Measurements from ENCODE around the gene CCNI2. TPM values are rescaled to one million over a fixed set of nuclear protein-coding genes. Genes with fewer than 3 reads are reported as not detected.

CCNI2 gene
- total RNA-seq, 1 donor from 2014 or later = 0.55 TPM

- ATAC-seq = no peak
- no peaks in the 10 kb centered on the region for H3K36me3 ChIP-seq
- intact Hi-C loops (cut with DNase I) = no loop called here
Observed at GRCh38 chr5:132751971-132752580, 4.8 kb downstream of the CCNI2 start.

DNA sequence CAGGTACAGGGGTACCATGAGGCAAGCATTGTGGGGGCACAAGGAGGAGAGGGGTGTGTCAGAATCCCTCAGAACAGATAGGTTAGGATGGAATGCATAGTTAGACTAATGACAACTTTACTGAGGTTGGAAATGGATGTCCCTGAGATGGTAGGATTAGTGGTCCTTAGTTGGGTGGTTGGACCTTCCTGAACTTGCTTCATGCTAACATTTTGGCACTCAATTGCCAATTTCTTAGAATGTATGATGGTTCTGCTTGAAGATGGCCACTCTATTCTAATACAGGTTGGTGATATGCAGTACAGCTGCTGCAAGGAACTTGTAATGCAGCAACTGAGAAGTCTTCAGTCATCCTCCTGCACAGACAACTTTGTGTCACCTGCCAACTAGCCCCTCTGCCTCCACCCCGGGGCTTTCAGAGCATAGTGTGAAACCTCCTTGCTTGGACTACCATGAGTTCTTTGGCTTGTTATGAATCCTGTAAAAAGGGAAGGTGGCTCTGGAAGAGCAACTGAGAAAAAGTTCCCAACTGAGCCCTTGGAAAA lies 5.4 kb downstream of the CCNI2 start:
- Histone ChIP-seq H3K4me3 (no peak overlapping the region), H3K36me3 (no peaks in the 10 kb centered on the region), H3K27ac (no peak overlapping the region), H3K9me3 (no peaks in the 10 kb centered on the region), H3K4me1 (no peaks in the 10 kb centered on the region), H3K27me3 (peaks cover 2% of the 10 kb centered on the region)
- no peak for ATAC-seq
- intact Hi-C loops (cut with DNase I) = no loop called here
- no peak for TF ChIP-seq CTCF (IDR thresholded peaks at IDR 0.05)
- DNase-seq = no peak

More at GRCh38 chr5:132751971-132752580, 4.8 kb downstream of the CCNI2 start:
- Histone ChIP-seq H3K27me3 (peaks cover 8% of the 10 kb centered on the region), H3K4me1 (peaks cover under 1% of the 10 kb centered on the region), H3K4me3 (no peak overlapping the region), H3K9me3 (no peaks in the 10 kb centered on the region), H3K27ac (no peak overlapping the region)
- no peak for DNase-seq
- no peak for TF ChIP-seq CTCF (IDR thresholded peaks at IDR 0.05)

DNA sequence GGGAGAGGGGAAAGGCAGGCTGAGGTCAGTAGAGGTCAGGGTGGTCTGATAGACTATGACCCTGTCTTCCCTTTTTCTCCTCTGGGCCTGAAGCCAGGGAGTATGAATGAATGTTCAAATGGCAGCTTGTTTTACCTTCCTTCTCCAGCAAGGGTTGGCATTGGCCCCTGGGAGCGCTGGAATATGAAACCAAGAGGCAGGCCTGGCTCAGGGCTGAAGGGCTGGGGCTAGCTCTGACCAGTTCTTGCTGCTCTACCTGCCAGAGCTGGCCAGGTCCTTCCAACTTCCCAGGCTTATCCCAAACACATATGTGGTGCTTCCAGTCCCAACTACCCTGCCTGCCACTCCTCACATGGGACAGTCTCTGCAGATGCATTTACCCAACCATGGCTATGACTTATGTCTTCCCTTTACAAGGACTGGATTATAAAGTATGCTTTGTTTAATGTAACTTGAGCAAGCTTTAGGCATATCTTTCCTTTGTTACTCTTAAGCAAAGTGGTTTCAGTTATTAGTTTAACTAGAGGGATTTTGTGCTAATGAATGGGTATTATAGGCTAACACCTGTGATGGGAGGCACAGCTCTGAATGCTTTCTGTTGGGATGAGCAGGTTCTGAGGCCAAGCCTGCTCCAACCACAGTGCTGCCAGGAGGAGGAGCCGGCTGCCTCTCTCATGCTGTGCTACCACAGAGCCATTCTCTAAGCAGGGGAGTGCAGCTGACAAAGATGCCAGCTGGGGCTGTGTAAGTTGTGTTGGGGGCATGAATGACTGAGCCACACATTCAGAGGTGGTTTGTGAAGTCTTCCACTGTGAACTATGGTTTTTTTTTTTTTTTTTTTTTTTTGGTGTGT lies 6.1 kb downstream of the CCNI2 start:
- H3K27ac ChIP-seq = no peak overlapping the region
- H3K4me1 ChIP-seq = no peaks in the 10 kb centered on the region
- H3K9me3 ChIP-seq = no peaks in the 10 kb centered on the region
- TF ChIP-seq CTCF (IDR thresholded peaks at IDR 0.05) = no peak
- intact Hi-C loops (cut with DNase I) = no loop called here
- no peaks in the 10 kb centered on the region for H3K27me3 ChIP-seq
- H3K4me3 ChIP-seq = no peak overlapping the region
- DNase-seq (no peak), ATAC-seq (peak; percentile 31)
- H3K36me3 ChIP-seq = peaks cover 7% of the 10 kb centered on the region

- Histone ChIP-seq H3K27me3 (no peaks in the 10 kb centered on the region), H3K27ac (no peak overlapping the region), H3K36me3 (peaks cover 14% of the 10 kb centered on the region), H3K4me1 (no peaks in the 10 kb centered on the region), H3K4me3 (no peak overlapping the region), H3K9me3 (no peaks in the 10 kb centered on the region)
- intact Hi-C loops (cut with DNase I) = no loop called here
- ATAC-seq (no peak), DNase-seq (no peak)
- no peak for TF ChIP-seq CTCF (IDR thresholded peaks at IDR 0.05)
Observed at GRCh38 chr5:132754111-132754510, 6.9 kb downstream of the CCNI2 start.

- H3K9me3 ChIP-seq = no peaks in the 10 kb centered on the region
- H3K4me3 ChIP-seq = no peak overlapping the region
- H3K27ac ChIP-seq = no peak overlapping the region
- H3K27me3 ChIP-seq = no peaks in the 10 kb centered on the region
- intact Hi-C loops (cut with DNase I) = no loop called here
- no peak for ATAC-seq
- DNase-seq = no peak
- no peaks in the 10 kb centered on the region for H3K4me1 ChIP-seq
- no peak for TF ChIP-seq CTCF (IDR thresholded peaks at IDR 0.05)
- peaks cover 14% of the 10 kb centered on the region for H3K36me3 ChIP-seq
Observed at GRCh38 chr5:132754947-132755346, 7.7 kb downstream of the CCNI2 start.
